Progenitor cell of endocrine pancreas (in vitro differentiated cells): ENCODE measurements around the gene PRRG2. TPM values are rescaled to one million over a fixed set of nuclear protein-coding genes. Genes with fewer than 3 reads are reported as not detected.
A peak's percentile ranks its signal among the peaks of the same experiment; 100 is the strongest.
"Not testable (repeated sequence)": the region's sequence is repeated elsewhere in the genome, so short reads cannot be mapped to it uniquely, and the experiment has no call there.

Experiments
- DNase-seq: peaks from one replicate; pipeline ENCODE4 v3.0.0; 2021; ENCODE audit warnings: low spot score; ENCODE audit not compliant: unreplicated experiment
- H3K27ac Mint-ChIP-seq: 2 replicates; pipeline ENCODE4 v1.8.0; 2021; ENCODE audit warnings: mild to moderate bottlenecking, moderate library complexity, mixed read lengths
- H3K27me3 Mint-ChIP-seq: 2 replicates; pipeline ENCODE4 v1.8.0; 2021; ENCODE audit warnings: mixed read lengths
- H3K36me3 Mint-ChIP-seq: 2 replicates; pipeline ENCODE4 v1.8.0; 2022; ENCODE audit warnings: mixed read lengths; ENCODE audit not compliant: insufficient read depth
- H3K4me1 Mint-ChIP-seq: 2 replicates; pipeline ENCODE4 v1.8.0; 2021; ENCODE audit warnings: low read depth, mixed read lengths
- H3K4me3 Mint-ChIP-seq: 2 replicates; pipeline ENCODE4 v1.8.0; 2021; ENCODE audit warnings: low read depth, mild to moderate bottlenecking, moderate library complexity, mixed read lengths
- H3K9me3 Mint-ChIP-seq: 2 replicates; pipeline ENCODE4 v1.8.0; 2021; ENCODE audit warnings: low read depth, mixed read lengths
- total RNA-seq: library from RNA; stranded (reverse); gene quantifications from 2 replicates; pipeline ENCODE4 v1.2.1, GENCODE V29; 2021
- TF ChIP-seq, protein P1 (sequence below): fragments of 200-600 bp; sonication (generic); IDR thresholded peaks from one replicate; pipeline ENCODE4 v1.5.0; 2021; ENCODE audit warnings: antibody characterized with exemption, mild to moderate bottlenecking; ENCODE audit not compliant: unreplicated experiment

PRRG2 gene
- total RNA-seq, 1 donor from 2014 or later, result 6.8 TPM

DNA sequence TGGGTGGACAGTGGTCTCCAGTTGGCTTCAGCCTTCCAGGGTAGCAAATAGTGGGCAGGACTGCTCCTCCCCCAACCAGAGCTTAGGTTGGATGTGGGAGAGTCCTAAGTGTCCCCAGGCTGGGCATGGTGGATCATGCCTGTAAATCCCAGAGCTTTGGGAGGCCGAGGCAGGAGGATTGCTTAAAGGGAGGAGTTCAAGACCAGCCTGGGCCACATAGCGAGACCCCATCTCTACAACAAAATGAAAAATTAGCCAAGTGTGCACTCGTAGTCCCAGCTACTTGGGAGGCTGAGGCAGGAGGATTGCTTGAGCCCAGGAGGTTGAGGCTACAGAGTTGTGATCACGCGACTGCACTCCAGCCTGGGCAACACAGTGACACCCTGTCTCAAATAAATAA is 51.5 kb downstream of the PRRG2 start:
- no peak for DNase-seq
- H3K9me3 Mint-ChIP-seq, result no peaks in the 10 kb centered on the region
- H3K4me1 Mint-ChIP-seq, result peaks cover 3% of the 10 kb centered on the region
- peaks cover 15% of the 10 kb centered on the region for H3K27me3 Mint-ChIP-seq
- no peak overlapping the region for H3K27ac Mint-ChIP-seq
- no peak overlapping the region for H3K4me3 Mint-ChIP-seq
- H3K36me3 Mint-ChIP-seq, result peaks cover 5% of the 10 kb centered on the region
- TF ChIP-seq, protein P1, sequence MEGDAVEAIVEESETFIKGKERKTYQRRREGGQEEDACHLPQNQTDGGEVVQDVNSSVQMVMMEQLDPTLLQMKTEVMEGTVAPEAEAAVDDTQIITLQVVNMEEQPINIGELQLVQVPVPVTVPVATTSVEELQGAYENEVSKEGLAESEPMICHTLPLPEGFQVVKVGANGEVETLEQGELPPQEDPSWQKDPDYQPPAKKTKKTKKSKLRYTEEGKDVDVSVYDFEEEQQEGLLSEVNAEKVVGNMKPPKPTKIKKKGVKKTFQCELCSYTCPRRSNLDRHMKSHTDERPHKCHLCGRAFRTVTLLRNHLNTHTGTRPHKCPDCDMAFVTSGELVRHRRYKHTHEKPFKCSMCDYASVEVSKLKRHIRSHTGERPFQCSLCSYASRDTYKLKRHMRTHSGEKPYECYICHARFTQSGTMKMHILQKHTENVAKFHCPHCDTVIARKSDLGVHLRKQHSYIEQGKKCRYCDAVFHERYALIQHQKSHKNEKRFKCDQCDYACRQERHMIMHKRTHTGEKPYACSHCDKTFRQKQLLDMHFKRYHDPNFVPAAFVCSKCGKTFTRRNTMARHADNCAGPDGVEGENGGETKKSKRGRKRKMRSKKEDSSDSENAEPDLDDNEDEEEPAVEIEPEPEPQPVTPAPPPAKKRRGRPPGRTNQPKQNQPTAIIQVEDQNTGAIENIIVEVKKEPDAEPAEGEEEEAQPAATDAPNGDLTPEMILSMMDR, result no peak

DNA sequence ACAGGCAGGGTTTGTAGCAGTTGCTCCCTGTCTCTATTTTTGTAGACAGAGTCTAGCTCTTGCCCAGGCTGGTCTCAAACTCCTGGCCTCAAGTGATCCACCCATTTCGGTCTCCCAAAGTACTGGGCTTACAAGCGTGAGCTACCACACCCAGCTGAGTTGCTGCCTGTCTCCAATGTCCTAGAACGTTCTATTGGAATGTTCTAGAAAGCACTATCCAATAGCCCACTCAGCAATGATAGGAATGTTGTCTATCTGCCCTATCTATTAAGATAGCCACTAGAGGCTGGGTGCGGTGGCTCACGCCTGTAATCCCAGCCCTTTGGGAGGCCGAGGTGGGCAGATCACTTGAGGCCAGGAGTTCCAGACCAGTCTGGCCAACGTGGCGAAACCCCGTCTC is 52.2 kb downstream of the PRRG2 start:
- H3K9me3 Mint-ChIP-seq, DNase-seq, H3K4me3 Mint-ChIP-seq, H3K4me1 Mint-ChIP-seq, H3K36me3 Mint-ChIP-seq: not testable (repeated sequence)
- H3K27ac Mint-ChIP-seq, result peak overlapping the region; percentile 33
- H3K27me3 Mint-ChIP-seq, result peaks cover 19% of the 10 kb centered on the region

DNA sequence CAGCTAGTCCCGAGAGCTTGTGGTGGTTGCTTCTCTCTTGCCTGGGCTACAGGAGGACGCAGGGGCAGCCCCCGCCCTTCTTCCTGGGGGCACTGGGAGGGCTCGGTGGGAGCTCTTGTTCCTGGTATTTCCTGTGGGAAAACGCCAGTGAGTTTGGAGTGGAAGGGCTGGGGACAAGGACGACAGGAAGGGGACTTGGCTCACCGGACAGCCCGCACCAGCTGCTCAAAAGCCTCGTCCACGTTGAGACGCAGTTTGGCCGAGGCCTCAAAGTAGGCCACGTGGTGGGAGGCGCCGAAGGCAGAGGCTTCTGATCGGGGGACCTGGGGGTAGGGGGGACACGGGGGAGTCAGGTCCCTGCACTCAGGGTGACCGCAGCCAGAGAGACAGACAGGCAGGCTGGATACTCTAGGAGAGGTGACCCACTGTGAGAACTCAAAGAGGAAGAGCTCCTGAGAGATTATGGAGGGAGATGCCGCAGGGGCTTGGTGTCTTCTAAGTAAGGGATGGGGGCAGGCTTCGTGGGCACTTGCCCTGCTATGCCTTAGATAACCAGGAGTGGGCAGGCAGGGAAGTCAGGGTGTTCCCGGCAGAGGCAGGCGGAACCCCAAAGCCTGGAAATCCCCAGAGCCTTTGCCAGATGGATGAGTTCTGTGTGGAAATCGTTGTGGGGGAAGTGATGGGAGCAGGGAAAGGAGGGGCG is 54.6 kb downstream of the PRRG2 start:
- no peak for DNase-seq
- TF ChIP-seq, protein P1, result no peak
- Mint-ChIP-seq H3K27me3 (peaks cover 33% of the 10 kb centered on the region), H3K4me3 (no peak overlapping the region), H3K36me3 (no peaks in the 10 kb centered on the region), H3K9me3 (no peaks in the 10 kb centered on the region), H3K27ac (peak overlapping the region; percentile 81), H3K4me1 (peaks cover 18% of the 10 kb centered on the region)

DNA sequence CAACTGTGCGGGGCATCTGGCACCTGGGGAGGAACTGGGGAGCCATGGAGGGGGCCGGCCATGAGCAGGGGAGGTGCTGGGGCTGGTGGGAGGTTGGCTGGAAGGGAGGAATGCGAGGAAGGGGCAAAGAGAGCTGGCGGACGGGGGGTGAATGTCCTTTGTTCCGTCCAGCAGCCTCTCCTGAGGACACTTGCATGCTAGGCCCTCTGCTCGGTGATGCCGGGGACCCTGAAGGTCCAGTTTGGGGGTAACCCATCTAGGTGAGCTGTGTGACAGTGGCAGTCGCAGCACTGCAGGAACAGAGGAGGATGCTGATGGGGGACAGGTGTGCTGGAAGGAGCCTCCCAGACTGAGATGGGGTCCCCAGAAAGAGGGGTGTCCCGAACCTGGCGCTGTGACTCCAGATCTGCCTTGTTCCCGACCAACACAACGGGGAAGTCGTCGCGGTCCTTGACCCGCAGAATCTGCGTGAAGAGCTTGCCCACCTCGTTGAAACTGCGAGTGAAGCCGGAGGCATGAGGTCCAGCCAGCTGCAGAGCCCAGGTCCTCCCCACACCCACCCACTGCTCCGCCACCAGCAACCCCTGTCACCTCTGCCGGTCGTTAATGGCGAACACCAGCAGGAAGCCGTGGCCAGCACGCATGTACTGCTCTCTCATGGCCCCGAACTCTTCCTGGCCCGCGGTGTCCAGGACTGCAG is 55.3 kb downstream of the PRRG2 start:
- no peak for DNase-seq
- H3K36me3 Mint-ChIP-seq, result no peaks in the 10 kb centered on the region
- H3K4me1 Mint-ChIP-seq, result peaks cover 22% of the 10 kb centered on the region
- TF ChIP-seq, protein P1, result no peak
- peak overlapping the region; percentile 81 for H3K27ac Mint-ChIP-seq
- no peak overlapping the region for H3K4me3 Mint-ChIP-seq
- peaks cover 33% of the 10 kb centered on the region for H3K27me3 Mint-ChIP-seq
- no peaks in the 10 kb centered on the region for H3K9me3 Mint-ChIP-seq

DNA sequence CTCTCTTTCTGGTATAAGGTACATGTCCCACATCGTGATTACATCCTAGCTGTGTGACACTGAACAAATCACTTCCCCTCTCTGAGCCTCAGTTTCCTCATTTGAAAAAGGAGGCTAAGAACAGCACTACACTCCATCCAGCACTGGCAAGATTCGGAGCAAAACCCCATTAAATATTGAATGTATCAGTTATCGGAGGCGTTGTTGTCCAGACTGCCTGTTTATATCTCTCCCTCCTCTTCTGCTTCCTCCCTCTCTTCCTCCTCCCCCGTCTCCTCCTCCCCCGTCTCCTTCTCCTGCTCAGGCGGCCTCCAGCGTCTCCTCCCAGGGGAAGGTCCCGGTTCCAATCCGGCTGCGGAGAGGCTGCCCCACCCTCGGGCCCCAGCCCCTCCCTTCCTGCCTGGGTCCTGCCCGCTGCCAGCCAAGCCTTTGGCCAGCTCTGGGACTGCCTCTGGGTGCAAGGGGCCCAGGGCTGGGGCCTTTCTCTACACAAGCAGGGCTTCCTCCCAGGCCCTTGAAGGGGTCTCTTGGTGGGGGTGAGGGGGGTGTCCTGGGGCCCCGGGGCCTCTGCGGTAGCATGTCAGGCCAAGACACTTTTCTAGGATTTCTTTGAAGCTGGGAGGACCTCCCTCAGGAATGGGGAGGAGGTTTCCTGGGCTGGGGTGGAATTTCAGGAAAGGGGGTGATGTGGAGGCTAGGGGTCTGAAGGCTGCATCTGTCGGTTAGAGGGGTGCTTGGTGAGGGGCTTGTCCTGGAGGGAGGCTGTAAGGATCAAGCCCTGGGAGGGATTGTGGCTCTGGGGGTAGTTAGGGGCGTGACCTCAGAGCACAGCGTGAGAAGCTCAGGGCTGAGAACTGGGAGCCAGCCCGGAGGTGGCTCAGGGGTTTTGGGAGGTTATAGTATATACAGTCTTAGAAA is 57.0 kb downstream of the PRRG2 start:
- no peak for DNase-seq
- TF ChIP-seq, protein P1, result no peak
- peak overlapping the region; percentile 19 for H3K27ac Mint-ChIP-seq
- peak overlapping the region; percentile 58 for H3K4me3 Mint-ChIP-seq
- peaks cover 32% of the 10 kb centered on the region for H3K4me1 Mint-ChIP-seq
- no peaks in the 10 kb centered on the region for H3K36me3 Mint-ChIP-seq
- no peaks in the 10 kb centered on the region for H3K9me3 Mint-ChIP-seq
- peaks cover 33% of the 10 kb centered on the region for H3K27me3 Mint-ChIP-seq
